ENCODE measurements around the gene SMARCA4. TPM values are rescaled to one million over a fixed set of nuclear protein-coding genes. Genes with fewer than 3 reads are reported as not detected.

Gene SMARCA4
- total RNA-seq, 2 experiments from 2014 or later: 409 to 554 TPM

DNA sequence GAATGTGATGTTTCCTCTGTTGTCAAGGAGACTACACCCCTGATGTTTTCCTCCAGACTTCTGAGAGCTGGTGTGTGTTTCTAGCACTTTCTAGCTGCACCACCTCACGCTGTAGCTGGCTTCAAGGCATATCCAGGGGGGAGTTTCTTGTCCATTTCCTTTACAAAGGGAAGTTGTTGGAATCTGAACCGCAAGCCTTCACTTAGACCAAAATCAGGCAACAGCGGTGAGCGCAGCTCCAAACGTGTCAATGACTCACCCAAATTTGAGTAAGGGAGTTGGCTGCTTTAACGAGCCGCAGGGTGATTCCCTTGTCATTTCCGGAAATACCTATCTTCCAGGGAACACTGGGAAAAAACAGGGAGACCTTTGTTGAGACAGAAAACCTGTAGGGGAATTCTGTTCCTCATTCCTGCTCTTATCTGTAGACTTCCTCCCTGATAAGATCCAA is 130.9 kb downstream of the SMARCA4 start:
- H2AFZ ChIP-seq (ENCODE audit: low read length): no peak overlapping the region
- peaks cover 42% of the 10 kb centered on the region for H4K20me1 ChIP-seq (ENCODE audit: insufficient read depth, low read length)
- POLR2A ChIA-PET: interaction anchor here (0.6 kb wide), 1 partner anchor 115 kb away, joined by 4 read pairs; no protein-coding TSS in a partner anchor
- peaks cover 47% of the 10 kb centered on the region for H3K4me1 ChIP-seq (ENCODE audit: insufficient read depth, low read length, poor library complexity, severe bottlenecking)
- CTCF ChIA-PET (ENCODE audit: unreplicated experiment): no interaction called here
- peaks cover 63% of the 10 kb centered on the region for H3K79me2 ChIP-seq (ENCODE audit: insufficient read depth, low read depth, low read length)
- peak overlapping the region; percentile 99 for H3K4me2 ChIP-seq (ENCODE audit: low read length)
- TF ChIP-seq, protein P1, sequence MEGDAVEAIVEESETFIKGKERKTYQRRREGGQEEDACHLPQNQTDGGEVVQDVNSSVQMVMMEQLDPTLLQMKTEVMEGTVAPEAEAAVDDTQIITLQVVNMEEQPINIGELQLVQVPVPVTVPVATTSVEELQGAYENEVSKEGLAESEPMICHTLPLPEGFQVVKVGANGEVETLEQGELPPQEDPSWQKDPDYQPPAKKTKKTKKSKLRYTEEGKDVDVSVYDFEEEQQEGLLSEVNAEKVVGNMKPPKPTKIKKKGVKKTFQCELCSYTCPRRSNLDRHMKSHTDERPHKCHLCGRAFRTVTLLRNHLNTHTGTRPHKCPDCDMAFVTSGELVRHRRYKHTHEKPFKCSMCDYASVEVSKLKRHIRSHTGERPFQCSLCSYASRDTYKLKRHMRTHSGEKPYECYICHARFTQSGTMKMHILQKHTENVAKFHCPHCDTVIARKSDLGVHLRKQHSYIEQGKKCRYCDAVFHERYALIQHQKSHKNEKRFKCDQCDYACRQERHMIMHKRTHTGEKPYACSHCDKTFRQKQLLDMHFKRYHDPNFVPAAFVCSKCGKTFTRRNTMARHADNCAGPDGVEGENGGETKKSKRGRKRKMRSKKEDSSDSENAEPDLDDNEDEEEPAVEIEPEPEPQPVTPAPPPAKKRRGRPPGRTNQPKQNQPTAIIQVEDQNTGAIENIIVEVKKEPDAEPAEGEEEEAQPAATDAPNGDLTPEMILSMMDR (conservative IDR thresholded peaks at IDR 0.05; ENCODE audit: low read length): no peak
- no peak for TF ChIP-seq EZH2phosphoT487 (IDR thresholded peaks at IDR 0.05; ENCODE audit: borderline replicate concordance, low read depth, low read length)
- H3K4me3 ChIP-seq (ENCODE audit: low read depth, low read length, poor library complexity, severe bottlenecking): peak overlapping the region; percentile 82
- H3K36me3 ChIP-seq (ENCODE audit: insufficient read depth, low read length): peaks cover 59% of the 10 kb centered on the region
- intact Hi-C loops (cut with micrococcal nuclease; ENCODE audit: unreplicated experiment): loop anchor here (5.0 kb wide), 1 partner anchor 154 kb away; no protein-coding TSS in a partner anchor
- H3K9me3 ChIP-seq (ENCODE audit: low read length): no peaks in the 10 kb centered on the region
- H3K9me2 ChIP-seq (ENCODE audit: insufficient read depth, low read length): no peaks in the 10 kb centered on the region
- H3K27ac ChIP-seq (ENCODE audit: low read depth, low read length, poor library complexity, severe bottlenecking): no peak overlapping the region
- no TSS peak for BruUV-seq (replicated peaks)
- no peak for DNase-seq (ENCODE audit: low spot score)

DNA sequence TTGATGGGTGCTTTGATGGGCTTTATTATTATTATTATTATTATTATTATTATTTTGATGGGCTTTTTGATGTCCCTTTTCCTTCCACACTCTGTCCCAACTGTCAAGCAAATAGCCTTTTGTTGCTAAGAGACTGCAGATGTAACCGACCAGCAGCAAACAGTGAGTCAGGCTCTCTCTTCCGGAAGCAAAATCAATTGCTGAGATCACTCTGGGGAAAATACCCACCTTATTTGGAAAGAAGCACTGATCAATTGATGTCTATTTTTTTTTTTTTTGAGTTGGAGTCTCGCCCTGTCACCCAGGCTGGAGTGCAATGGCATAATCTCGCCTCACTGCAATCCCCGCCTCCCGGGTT is 131.3 kb downstream of the SMARCA4 start:
- BruUV-seq (replicated peaks): no TSS peak
- POLR2A ChIA-PET: no interaction called here
- no peak overlapping the region for H3K4me3 ChIP-seq (ENCODE audit: low read depth, low read length, poor library complexity, severe bottlenecking)

More for the DNA sequence above, 131.3 kb downstream of the SMARCA4 start:
- CTCF ChIA-PET (ENCODE audit: unreplicated experiment): no interaction called here
- Histone ChIP-seq H2AFZ (ENCODE audit: low read length) (no peak overlapping the region), H3K4me2 (ENCODE audit: low read length) (peak overlapping the region; percentile 99; the same call in 1 of the 2 replicates), H4K20me1 (ENCODE audit: insufficient read depth, low read length) (peaks cover 42% of the 10 kb centered on the region), H3K9me2 (ENCODE audit: insufficient read depth, low read length) (no peaks in the 10 kb centered on the region), H3K4me1 (ENCODE audit: insufficient read depth, low read length, poor library complexity, severe bottlenecking) (peaks cover 43% of the 10 kb centered on the region), H3K79me2 (ENCODE audit: insufficient read depth, low read depth, low read length) (peaks cover 68% of the 10 kb centered on the region), H3K36me3 (ENCODE audit: insufficient read depth, low read length) (peaks cover 63% of the 10 kb centered on the region), H3K27ac (ENCODE audit: low read depth, low read length, poor library complexity, severe bottlenecking) (no peak overlapping the region), H3K9me3 (ENCODE audit: low read length) (no peaks in the 10 kb centered on the region)
- DNase-seq (ENCODE audit: low spot score): no peak
- intact Hi-C loops (cut with micrococcal nuclease; ENCODE audit: unreplicated experiment): loop anchor here (5.0 kb wide), 1 partner anchor 155 kb away; no protein-coding TSS in a partner anchor
- TF ChIP-seq, protein P1 (conservative IDR thresholded peaks at IDR 0.05; ENCODE audit: low read length): no peak
- no peak for TF ChIP-seq EZH2phosphoT487 (IDR thresholded peaks at IDR 0.05; ENCODE audit: borderline replicate concordance, low read depth, low read length)
